Peyer's patch (tissue), 4 donors: Measurements from ENCODE around the gene FBN1.

Source experiments
- CTCF ChIP-seq, 6 experiments: fragments of 450-650 bp in 4 of 6; fragments of 200-600 bp in 2 of 6; sonication (generic) in 1 of 6; IDR thresholded peaks; one replicate each; pipeline ENCODE4 v1.5.1; 2017 to 2019; ENCODE audit warnings: antibody characterized with exemption in 6 of 6, mild to moderate bottlenecking in 3 of 6, moderate library complexity in 1 of 6
- POLR2A ChIP-seq, 2 donors: fragments of 450-650 bp; IDR thresholded peaks; one replicate each; pipeline ENCODE4 v1.5.1; 2017; ENCODE audit warnings: antibody characterized with exemption in 2 of 2, mild to moderate bottlenecking in 2 of 2, moderate library complexity in 2 of 2

GRCh38 chr15:48553559-48553958, 92.0 kb downstream of the FBN1 start:
- no peak for TF ChIP-seq POLR2A (IDR thresholded peaks at IDR 0.05)
- no peak for TF ChIP-seq CTCF (IDR thresholded peaks at IDR 0.05)
